H1 (cell line): Measurements from ENCODE around the gene MAP3K13. TPM values are rescaled to one million over a fixed set of nuclear protein-coding genes. Genes with fewer than 3 reads are reported as not detected.

Source experiments
- polyA plus RNA-seq, 7 experiments: library from polyadenylated mRNA; depleted of rRNA in 3 of 7; stranded (reverse) in 5 of 7; unstranded in 2 of 7; fragments of >200 nt in 5 of 7; fragments of 200-250 nt in 2 of 7; gene quantifications; 1 replicate in 5 of 7; 2 replicates in 1 of 7; 4 replicates in 1 of 7; pipeline versions ENCODE4 v1.2.1 to v1.2.3, GENCODE V29; 2011 to 2013; ENCODE audit warnings: missing spikeins in 2 of 7, mixed read lengths in 2 of 7
- total RNA-seq: library from RNA; stranded (reverse); fragmentation: NEBNext Ultra II Directional; extraction: Animal tissue kit (Norgen Biotek cat#: 25700); gene quantifications from 2 replicates; pipeline ENCODE4 v1.2.1, GENCODE V29; 2021
- TF ChIP-seq, protein P1 (sequence below), 3 experiments: IDR thresholded peaks; 1 replicate in 2 of 3; 2 replicates in 1 of 3; pipeline versions ENCODE4 v1.5.1 to v1.6.1; 2011; ENCODE audit warnings: low read length in 3 of 3, mild to moderate bottlenecking in 3 of 3, inconsistent platforms in 2 of 3, low read depth in 1 of 3, moderate library complexity in 1 of 3; ENCODE audit not compliant: insufficient read depth in 1 of 3; ENCODE audit errors: control extremely low read depth in 1 of 3
- TF ChIP-seq, protein P2 (sequence below): fragments of 300-600 bp; sonication (generic); IDR thresholded peaks from 2 replicates; pipeline ENCODE4 v1.7.1; 2012; ENCODE audit warnings: low read length, moderate library complexity, mild to moderate bottlenecking, inconsistent platforms; ENCODE audit not compliant: insufficient replicate concordance

Gene MAP3K13
- total and polyA plus RNA-seq, 2 of the 8 experiments (the other 6 are each of a cell fraction or from before 2014, with no cell fraction given): 6.8 to 17.9 TPM

DNA sequence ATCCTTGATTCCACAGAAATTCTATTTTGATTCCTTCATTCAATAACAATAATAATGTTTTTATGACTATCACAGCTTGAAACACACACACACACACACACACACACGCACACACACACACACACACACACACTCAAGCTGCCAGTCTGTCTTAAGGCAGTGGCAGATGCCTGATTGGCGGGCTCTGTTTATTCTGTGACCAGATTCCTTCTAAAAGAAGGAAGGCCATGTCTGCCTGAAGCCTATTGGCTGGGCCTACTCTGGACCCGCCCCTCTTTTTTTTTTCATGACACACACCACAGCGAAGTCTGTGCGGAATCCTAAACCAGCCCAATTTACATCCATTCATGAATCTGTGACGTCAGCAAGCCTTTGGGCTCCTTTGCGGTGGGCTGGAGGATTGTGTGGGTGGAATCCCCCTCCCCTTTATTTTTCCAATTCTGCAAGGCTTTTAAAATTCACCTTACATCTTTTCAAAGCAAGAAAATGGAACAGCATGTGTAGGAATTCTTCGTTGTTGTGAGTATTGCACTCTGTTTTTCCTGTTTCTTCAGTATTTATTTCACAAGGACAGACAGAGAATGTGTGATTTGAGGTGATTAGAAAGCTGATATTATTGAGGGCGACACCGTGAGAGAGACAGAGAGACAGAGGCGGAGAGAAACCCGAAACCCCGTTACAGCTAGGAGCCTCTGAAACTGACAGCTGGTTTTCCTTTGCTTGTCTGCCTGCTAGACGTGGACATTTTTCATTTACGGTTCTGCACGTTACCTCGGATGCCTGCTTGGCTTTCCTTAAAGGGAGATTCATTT lies at the start of gene MAP3K13 (continued):
- TF ChIP-seq, protein P1, sequence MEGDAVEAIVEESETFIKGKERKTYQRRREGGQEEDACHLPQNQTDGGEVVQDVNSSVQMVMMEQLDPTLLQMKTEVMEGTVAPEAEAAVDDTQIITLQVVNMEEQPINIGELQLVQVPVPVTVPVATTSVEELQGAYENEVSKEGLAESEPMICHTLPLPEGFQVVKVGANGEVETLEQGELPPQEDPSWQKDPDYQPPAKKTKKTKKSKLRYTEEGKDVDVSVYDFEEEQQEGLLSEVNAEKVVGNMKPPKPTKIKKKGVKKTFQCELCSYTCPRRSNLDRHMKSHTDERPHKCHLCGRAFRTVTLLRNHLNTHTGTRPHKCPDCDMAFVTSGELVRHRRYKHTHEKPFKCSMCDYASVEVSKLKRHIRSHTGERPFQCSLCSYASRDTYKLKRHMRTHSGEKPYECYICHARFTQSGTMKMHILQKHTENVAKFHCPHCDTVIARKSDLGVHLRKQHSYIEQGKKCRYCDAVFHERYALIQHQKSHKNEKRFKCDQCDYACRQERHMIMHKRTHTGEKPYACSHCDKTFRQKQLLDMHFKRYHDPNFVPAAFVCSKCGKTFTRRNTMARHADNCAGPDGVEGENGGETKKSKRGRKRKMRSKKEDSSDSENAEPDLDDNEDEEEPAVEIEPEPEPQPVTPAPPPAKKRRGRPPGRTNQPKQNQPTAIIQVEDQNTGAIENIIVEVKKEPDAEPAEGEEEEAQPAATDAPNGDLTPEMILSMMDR (IDR thresholded peaks at IDR 0.05; ENCODE audit: control extremely low read depth in 1 of 3, insufficient read depth in 1 of 3, low read depth in 1 of 3, low read length in 3 of 3): no peak
- TF ChIP-seq, protein P2, sequence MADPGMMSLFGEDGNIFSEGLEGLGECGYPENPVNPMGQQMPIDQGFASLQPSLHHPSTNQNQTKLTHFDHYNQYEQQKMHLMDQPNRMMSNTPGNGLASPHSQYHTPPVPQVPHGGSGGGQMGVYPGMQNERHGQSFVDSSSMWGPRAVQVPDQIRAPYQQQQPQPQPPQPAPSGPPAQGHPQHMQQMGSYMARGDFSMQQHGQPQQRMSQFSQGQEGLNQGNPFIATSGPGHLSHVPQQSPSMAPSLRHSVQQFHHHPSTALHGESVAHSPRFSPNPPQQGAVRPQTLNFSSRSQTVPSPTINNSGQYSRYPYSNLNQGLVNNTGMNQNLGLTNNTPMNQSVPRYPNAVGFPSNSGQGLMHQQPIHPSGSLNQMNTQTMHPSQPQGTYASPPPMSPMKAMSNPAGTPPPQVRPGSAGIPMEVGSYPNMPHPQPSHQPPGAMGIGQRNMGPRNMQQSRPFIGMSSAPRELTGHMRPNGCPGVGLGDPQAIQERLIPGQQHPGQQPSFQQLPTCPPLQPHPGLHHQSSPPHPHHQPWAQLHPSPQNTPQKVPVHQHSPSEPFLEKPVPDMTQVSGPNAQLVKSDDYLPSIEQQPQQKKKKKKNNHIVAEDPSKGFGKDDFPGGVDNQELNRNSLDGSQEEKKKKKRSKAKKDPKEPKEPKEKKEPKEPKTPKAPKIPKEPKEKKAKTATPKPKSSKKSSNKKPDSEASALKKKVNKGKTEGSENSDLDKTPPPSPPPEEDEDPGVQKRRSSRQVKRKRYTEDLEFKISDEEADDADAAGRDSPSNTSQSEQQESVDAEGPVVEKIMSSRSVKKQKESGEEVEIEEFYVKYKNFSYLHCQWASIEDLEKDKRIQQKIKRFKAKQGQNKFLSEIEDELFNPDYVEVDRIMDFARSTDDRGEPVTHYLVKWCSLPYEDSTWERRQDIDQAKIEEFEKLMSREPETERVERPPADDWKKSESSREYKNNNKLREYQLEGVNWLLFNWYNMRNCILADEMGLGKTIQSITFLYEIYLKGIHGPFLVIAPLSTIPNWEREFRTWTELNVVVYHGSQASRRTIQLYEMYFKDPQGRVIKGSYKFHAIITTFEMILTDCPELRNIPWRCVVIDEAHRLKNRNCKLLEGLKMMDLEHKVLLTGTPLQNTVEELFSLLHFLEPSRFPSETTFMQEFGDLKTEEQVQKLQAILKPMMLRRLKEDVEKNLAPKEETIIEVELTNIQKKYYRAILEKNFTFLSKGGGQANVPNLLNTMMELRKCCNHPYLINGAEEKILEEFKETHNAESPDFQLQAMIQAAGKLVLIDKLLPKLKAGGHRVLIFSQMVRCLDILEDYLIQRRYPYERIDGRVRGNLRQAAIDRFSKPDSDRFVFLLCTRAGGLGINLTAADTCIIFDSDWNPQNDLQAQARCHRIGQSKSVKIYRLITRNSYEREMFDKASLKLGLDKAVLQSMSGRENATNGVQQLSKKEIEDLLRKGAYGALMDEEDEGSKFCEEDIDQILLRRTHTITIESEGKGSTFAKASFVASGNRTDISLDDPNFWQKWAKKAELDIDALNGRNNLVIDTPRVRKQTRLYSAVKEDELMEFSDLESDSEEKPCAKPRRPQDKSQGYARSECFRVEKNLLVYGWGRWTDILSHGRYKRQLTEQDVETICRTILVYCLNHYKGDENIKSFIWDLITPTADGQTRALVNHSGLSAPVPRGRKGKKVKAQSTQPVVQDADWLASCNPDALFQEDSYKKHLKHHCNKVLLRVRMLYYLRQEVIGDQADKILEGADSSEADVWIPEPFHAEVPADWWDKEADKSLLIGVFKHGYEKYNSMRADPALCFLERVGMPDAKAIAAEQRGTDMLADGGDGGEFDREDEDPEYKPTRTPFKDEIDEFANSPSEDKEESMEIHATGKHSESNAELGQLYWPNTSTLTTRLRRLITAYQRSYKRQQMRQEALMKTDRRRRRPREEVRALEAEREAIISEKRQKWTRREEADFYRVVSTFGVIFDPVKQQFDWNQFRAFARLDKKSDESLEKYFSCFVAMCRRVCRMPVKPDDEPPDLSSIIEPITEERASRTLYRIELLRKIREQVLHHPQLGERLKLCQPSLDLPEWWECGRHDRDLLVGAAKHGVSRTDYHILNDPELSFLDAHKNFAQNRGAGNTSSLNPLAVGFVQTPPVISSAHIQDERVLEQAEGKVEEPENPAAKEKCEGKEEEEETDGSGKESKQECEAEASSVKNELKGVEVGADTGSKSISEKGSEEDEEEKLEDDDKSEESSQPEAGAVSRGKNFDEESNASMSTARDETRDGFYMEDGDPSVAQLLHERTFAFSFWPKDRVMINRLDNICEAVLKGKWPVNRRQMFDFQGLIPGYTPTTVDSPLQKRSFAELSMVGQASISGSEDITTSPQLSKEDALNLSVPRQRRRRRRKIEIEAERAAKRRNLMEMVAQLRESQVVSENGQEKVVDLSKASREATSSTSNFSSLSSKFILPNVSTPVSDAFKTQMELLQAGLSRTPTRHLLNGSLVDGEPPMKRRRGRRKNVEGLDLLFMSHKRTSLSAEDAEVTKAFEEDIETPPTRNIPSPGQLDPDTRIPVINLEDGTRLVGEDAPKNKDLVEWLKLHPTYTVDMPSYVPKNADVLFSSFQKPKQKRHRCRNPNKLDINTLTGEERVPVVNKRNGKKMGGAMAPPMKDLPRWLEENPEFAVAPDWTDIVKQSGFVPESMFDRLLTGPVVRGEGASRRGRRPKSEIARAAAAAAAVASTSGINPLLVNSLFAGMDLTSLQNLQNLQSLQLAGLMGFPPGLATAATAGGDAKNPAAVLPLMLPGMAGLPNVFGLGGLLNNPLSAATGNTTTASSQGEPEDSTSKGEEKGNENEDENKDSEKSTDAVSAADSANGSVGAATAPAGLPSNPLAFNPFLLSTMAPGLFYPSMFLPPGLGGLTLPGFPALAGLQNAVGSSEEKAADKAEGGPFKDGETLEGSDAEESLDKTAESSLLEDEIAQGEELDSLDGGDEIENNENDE: no peak
